Renal cortical epithelial cell (primary cell): ENCODE results near the gene NDUFA5. TPM values are rescaled to one million over a fixed set of nuclear protein-coding genes. Genes with fewer than 3 reads are reported as not detected.
"Not testable (repeated sequence)": the region's sequence is repeated elsewhere in the genome, so short reads cannot be mapped to it uniquely, and the experiment has no call there.

ENCODE experiments used
- DNase-seq: peaks from one replicate; pipeline ENCODE4 v3.0.0-alpha.2; 2011; ENCODE audit warnings: low read depth
- total RNA-seq: library from RNA; depleted of rRNA; stranded (reverse); fragments of >200 nt; gene quantifications from 2 replicates; pipeline ENCODE4 v1.2.3, GENCODE V29; 2014

The NDUFA5 gene
- total RNA-seq, 1 donor from 2014 or later: 58.4 TPM

DNA sequence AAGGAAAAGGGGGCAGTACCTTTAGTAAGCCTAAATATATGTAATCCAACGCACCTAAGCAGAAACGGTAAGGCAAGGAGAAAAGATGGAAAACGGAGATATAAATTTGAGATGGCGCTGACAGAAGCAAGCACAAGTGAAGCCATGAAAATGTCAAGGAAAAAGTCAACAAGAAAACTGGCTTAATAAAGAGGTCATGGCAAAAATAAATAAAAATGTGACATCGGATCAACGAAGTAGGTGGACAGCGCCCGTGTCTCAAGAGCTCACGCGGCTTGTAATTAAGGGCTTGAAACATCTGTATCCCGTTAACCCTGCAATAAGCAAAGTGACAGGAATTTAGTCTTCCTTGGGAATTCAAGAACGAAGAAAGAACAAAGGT is 611 bp downstream of the NDUFA5 start:
- no peak for DNase-seq

DNA sequence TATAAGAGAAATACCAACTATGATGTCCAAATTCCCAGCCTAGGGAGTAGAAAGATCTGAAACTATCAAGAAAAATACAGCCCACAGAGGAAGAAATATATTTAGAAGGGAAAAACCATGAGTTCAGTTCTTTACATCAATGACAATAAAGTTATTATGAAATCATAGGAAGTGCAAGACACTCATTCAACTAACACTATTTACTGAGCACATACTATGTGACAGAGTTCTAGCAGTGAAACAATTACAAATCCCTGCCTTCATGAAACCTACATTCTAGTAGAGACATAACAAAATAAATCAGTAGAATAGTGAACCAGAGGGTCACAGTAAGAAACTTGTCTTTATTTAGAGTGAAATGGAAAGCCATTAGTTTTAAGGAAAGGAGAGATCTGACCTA is 2.1 kb downstream of the NDUFA5 start:
- no peak for DNase-seq

DNA sequence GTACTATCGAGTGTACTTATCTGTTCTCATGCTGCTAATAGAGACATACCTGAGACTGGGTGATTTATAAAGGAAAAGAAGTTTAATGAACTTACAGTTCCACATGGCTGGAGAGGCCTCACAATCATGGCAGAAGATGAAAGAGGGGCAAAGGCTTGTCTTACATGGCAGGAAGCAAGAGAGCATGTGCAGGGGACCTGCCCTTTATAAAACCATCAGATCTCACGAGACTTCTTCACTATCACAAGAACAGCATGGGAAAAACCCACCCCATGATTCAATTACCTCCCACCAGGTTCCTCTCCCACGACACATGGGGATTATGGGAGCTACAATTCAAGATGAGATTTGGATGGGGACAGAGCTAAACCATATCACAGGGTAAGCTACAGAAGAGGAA is 4.5 kb downstream of the NDUFA5 start:
- DNase-seq: no peak

DNA sequence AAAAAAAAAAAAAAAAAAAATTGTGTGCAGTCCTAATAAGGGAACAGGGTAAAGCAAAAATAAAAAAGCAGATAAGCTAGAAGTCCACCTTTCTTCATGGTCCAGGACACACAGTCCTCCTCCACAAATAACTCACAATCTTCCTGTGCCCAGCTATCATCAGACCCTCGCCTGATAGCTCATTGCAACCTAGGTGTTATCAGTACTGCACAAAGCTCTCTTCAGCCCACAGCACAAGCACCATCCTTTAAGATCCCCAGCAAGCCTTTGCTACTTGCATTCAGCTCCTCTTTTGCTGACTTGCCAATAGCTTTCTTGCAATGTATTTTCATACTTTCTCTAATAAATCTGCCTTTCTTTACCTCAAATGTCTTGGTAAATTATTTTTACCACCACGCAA is 5.0 kb downstream of the NDUFA5 start:
- DNase-seq: no peak

DNA sequence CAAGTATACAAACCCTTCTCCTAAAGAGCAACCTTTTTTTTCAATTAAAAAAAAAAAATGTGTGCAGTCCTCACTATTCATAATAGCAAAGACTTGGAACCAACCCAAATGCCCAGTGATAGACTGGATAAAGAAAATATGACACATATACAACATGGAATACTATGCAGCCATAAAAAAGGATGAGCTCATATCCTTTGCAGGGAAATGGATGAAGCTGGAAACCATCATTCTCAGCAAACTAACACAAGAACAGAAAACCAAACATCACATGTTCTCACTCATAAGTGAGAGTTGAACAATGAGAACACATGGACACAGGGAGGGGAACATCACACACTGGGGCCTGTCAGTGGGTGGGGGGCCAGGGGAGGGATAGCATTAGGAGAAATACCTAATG is 5.5 kb downstream of the NDUFA5 start:
- DNase-seq: not testable (repeated sequence)

DNA sequence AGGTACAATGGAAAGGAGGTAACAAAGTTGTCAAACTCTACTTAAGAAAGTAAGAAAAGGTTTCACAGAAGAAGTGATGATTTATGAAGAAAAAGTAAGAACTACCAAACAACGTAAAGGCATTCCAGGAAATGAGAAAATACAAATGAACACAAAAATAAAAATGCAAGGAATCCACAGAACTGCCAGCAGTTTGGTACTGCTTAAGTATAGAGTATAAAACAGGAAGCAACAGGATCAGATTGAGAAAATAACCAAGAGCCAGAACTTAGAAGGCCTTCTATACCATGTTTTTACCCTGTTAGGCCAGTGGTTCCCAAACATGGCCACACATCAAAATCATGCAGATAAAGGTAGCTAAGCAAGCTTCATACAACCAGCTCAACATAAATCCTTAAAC is 9.2 kb downstream of the NDUFA5 start:
- DNase-seq: no peak

DNA sequence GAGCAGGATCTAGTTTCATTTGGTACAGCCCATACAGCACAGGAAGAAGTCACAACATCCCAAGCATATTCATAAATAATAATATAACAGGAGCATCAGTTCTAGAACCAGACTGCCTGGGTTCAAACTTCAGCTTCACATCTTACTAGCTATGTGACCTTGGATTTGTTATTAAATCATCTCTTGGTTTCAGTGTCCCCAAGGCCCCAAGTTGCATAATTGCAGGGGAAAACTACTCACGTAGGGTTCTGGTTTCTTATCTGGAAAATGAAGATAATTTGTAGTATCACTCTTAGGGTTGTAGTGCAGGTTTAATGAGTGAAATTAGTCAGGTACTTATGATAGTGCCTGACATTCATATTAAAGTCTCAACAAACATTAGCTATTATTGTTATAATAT is 17.7 kb downstream of the NDUFA5 start:
- DNase-seq: no peak

DNA sequence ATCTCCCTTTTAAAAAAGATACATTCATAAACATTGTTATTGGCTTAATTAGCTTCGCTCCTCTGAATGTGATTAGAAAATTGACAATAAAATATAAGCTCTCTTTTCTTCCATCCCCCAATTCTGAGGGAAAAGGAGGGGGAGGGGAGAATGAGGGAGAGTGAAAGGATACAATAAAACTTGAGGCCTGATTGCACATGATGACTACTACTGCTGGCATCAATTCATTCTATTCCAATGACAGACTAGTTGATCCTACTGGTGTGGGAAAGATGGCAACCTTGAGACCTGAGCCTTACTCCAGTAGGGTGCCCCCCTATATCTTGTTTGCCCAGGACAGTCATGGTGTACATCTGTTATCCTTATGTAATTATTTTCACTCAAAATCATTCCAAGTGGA is 18.7 kb downstream of the NDUFA5 start:
- DNase-seq: peak; percentile 53

DNA sequence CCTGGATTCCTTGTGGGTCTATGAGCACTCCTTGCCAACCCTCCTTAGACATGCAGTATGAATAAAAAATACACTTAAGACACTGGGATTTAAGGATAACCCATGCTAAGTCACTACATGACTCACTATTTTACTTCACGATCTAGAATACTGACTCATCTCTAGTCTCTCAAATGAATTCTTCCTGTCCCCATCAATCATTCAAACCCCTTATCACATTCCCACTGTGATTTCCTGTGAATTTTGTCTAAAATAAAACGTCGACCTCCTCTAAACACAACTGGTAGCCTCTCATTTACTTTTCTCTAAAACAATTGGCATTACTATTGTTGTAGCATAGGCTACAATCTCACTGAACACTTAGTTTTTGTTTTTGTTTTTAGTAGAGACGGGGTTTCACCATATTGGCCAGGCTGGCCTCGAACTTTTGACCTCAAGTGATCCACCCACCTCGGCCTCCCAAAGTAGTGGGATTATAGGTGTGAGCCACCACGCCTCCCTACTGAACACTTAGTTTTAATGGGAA is 19.4 kb downstream of the NDUFA5 start:
- peak; percentile 91 for DNase-seq

DNA sequence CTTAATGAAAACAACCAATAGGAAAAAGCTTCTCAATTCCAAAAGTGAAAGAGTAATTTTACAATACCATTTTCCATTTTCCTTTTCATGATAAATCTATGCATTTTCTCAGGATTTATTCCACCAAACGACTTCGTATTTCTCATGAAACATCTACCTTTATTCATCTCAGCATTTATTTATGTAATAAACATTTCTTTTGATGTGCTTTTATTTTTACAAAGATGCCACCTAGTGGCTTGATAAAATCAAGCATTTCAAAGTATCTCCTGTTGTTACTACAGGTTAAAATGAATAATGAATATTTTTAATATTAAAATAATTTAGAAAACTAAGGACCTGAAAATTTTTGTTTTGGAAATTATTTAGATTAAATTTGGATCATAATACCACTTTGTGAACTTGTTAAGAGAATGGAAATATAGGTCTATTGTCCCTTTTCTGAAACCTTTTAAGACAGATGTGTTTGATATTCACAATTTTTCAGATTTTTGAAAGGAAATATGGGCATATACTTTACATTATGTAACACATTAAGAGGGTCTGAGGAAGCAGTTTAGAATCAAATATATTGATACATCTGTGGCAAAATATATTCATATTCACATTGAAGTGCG is 20.5 kb downstream of the NDUFA5 start:
- DNase-seq: peak; percentile 50

DNA sequence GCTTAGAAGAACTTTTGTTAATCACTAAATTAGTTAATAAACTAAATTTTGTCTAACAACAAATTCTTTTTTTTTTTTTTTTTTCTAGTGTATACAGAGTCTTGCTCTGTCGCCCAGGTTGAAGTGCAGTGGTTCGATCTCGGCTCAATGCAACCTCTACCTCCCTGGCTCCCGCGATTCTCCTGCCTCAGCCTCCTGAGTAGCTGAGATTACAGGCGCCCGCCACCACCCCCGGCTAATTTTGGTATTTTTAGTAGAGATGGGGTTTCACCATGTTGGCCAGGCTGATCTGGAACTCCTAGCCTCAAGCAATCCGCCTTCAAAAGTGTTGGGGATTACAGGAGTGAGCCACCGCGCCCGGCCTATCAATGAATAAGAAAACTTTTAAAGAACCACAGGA is 22.1 kb downstream of the NDUFA5 start:
- no peak for DNase-seq

DNA sequence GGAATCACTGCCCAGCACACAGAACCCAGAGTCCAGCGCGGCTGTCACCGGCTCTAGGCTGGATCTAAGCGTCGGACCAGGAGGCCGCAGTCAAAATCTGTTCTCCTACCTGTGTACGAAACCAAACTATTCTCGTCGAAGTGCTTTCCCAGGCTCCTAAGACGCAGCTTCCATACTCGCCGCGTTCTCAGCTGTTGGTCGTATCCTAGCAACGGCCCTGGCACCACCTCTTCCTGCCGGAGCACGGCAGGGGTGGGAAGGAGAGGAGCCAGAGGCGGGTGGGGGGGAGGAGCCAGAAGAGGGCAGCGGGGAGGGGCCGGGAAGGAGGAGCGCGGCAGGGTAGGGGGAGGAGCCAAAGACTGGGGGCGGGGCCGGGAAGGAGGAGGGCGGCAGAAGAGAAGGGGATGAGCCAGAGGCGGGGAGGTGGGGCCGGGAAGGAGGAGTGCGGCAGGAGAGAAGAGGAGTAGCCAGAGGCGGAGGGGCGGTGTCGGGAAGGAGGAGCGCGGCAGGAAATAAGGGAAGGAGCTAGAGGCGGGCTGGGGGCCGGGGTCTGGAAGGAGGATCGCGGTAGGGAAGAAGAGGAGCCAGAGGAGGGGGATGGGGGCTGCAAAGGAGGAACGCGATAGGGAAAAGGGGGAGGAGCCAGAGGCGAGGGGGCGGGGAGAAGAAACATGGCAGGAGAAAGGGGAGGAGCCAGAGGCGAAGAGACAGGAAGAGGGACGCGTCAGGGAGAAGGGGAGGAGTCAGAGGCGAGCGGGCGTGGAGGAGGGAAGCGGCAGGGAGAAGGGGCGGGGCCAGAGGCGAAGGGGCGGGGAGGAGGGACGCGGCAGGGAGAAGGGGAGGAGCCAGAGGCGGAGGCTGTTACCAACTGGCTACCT is 23.0 kb downstream of the NDUFA5 start, which contains the start of gene IQUB:
Gene IQUB, minus strand, starts transcription at position 213 of the 878 bp plus-strand sequence. CDS start 22,255 bp downstream, outside the sequence.
- peak; percentile 89 for DNase-seq

DNA sequence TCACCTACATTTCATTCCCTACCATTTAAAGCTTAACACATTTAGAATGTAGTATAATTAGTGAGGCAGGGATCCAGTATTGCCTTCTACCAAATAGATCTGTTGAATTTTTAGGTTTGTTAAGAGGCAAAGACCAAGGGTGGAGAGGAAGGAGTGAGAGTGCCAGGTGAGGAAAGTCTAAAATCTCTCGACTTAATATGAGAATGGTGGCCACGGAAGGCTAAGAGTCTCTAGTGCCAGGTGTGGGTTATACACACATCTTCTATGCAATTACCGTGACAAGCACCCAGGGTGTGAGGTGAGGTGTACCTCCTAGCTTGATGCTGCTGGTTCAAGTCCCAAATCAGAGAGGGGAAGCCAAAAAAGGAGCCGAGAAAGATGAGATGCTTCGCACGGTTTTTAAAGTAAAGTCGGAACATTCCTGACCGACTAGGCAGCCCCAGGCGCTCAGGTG is 23.7 kb downstream of the NDUFA5 start:
- DNase-seq: no peak

DNA sequence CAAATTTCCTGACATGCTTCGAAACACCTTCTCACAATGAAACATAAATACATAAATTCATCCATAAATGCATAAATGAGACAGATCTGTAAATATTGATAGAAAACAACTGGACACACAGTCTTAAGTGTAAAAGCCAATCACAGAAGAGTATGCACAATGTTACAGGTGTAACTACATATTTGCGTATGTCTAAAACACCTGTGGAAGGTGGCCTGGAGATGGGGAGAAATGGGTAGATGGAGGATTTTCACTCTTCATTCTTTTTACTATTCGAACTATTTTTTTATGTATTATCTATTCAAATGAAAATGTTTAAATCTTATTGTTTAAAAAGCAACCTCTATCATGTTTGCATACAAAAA is 24.1 kb downstream of the NDUFA5 start:
- no peak for DNase-seq

DNA sequence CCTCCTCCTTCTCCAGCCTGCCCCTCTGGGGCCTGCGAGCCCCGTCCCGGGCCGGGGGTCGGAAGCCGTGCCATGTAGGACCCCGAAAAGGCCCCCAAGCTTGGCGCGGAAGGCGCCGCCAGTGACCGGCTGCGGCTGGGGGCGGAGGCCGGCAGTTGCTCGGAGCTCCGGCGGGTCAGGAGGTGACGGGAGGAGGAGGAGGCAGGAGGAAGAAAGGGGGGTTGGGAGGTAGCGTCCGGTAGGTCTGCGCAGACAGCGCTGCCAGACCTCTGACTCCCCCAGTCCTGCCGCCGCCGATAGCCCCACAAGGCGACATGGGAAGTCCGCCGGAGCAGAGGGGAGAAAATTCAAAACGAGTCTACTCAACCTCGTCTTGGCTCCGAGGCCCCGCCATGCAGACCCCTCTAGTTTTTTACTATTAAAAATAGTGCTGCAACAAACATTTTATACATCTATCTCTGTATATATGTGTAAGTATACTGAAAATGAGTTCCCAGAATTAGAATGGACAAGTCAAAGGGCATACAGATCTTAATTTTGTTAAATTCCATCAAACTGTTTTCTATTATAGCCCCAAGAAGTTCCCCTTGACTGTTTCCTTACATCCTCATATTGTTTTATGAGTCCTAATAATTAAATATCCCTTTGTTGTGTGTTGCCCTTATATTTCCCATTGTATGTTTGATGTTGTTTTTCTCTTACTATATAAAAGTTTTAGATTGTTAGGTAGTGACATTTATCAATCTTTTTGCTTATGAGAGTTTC is 24.6 kb downstream of the NDUFA5 start:
- not testable (repeated sequence) for DNase-seq

DNA sequence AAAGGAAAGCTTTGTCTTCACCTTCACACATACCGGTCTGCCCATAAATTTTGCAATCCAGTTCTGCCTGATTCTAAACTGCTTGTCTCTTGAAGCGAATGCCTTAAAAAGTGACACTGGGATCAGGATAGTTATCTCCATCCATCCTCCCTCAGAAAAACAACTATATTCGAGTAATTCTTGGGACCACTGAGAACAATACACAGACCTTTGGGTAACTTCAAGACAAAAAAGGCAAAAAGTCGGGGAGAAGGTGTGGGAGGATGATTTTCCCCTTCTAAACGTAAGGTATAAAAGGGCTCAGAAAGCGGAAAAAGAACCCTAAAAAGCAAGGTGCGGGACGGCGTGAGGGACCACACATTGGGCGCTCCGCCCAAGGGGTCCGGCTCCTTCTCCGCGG is 25.3 kb downstream of the NDUFA5 start:
- DNase-seq: not testable (repeated sequence)

DNA sequence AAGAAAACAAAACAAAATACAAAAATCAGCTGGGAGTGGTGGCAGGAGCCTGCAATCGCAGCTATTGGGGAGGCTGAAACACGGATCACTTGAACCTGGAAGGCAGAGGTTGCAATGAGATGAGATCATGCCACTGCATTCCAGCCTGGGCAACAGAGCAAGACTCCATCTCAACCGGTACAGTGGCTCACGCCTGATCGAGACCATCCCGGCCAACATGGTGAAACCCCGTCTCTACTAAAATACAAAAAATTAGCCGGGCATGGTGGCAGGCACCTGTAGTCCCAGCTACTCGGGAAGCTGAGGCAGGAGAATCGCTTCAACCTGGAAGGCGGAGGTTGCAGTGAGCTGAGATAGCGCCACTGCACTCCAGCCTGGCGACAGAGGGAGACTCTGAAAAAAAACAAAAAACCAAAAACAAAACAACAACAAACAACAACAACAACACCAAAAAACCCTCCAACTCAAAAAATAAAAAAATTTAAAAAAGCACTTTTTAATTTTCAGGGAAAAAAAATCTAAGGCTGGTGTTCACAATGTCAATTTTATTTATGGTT is 27.5 kb downstream of the NDUFA5 start:
- not testable (repeated sequence) for DNase-seq

DNA sequence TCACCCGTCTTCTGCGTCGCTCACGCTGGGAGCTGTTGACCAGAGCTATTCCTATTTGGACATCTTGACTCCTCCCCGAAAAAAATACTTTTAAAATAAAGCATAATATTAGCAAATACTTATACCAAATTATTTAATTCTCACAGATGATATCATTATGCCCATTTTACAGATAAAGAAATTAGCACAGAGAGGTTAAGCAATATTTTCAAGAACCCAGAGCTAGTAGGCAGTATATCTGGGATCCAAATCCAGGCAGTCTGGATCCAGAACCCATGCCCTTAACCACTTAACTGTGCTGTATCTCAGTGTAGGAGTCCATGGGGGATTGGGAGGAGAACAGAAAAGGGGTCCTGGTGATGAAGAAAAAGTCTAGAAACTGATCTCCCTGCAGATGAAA is 29.4 kb downstream of the NDUFA5 start:
- no peak for DNase-seq

DNA sequence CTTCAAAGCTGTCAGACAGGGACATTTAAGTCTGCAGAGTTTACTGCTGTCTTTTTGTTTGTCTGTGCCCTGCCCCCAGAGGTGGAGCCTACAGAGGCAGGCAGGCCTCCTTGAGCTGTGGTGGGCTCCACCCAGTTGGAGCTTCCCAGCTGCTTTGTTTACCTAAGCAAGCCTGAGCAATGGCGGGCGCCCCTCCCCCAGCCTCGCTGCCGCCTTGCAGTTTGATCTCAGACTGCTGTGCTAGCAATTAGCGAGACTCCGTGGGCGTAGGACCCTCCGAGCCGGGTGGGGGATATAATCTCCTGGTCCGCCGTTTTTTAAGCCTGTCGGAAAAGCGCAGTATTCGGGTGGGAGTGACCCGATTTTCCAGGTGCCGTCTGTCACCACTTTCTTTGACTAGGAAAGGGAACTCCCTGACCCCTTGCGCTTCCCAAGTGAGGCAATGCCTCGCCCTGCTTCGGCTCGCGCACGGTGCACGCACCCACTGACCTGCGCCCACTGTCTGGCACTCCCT is 29.8 kb downstream of the NDUFA5 start:
- not testable (repeated sequence) for DNase-seq

DNA sequence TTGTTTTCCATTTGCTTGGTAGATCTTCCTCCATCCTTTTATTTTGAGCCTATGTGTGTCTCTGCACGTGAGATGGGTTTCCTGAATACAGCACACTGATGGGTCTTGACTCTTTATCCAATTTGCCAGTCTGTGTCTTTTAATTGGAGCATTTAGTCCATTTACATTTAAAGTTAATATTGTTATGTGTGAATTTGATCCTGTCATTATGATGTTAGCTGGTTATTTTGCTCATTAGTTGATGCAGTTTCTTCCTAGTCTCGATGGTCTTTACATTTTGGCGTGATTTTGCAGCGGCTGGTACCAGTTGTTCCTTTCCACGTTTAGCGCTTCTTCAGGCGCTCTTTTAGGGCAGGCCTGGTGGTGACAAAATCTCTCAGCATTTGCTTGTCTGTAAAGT is 31.1 kb downstream of the NDUFA5 start:
- not testable (repeated sequence) for DNase-seq

DNA sequence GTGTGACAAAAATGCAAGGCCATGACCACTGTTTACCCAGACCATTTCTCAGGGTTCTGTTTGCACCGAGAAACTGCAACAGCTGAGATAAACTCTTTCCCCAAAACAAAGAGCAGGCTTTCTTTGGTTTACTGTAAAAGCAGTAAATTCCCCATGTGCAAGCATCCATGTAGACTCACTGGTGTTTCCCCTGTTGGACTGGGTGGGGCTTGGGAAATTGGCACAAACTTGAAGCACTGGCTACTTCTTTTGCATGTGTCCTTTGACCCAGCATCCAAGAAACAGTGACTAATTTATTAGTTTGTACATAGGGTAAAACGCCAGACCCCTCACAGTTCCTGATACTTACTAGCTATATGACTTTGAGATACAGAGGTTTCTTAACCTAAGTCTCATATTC is 35.6 kb downstream of the NDUFA5 start:
- peak; percentile 99 for DNase-seq

DNA sequence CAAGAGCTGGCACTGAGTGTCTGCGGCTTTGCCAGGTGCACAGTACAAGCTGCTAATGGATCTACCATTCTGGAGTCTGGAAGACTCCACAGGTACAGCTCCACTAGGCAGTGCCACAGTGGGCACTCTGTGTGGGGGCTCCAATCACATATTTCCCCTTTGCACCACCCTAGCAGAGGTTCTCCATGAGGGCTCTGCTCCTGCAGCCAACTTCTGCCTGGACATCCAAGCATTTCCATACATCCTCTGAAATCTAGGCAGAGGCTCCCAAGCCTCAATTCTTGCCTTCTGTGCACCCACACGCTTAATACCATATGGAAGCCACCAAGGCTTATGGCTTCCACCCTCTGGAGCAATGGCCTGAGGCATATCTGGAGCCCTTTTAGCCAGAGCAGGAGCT is 52.4 kb downstream of the NDUFA5 start:
- DNase-seq: no peak
